Measurements from ENCODE around the gene MYH10. TPM values are rescaled to one million over a fixed set of nuclear protein-coding genes. Genes with fewer than 3 reads are reported as not detected.

Gene MYH10
- total and polyA plus RNA-seq, 7 donors: 1.8 to 34.2 (median 1.9) TPM

DNA sequence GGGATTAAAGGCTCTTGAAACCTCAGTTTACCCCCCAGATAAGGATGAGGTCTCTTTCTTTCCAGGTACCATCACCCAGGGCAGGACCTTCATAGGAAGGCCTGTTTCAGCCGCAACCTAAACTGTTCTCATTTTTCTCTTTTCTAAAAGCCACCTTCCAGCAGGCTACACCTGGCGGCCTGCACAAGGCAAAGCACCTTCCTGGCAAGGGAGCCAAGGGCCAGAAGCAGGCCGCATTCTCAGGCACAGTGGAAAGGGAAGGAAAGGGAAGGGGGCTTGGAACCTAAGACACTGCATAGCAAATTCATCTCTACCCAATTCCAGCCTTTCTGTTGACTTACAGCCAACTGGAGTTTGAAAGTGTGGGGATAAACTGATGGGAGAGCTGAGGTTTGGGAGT is 203.7 kb downstream of the MYH10 start:
- H3K36me3 ChIP-seq (ENCODE audit: insufficient read depth in 1 of 2, low read depth in 1 of 2): no peaks in the 10 kb centered on the region
- H3K27ac ChIP-seq: no peak overlapping the region
- no peaks in the 10 kb centered on the region for H3K9me3 ChIP-seq
- no peak for DNase-seq
- ATAC-seq: no peak
- no peak overlapping the region for H3K4me3 ChIP-seq
- TF ChIP-seq, protein P1, sequence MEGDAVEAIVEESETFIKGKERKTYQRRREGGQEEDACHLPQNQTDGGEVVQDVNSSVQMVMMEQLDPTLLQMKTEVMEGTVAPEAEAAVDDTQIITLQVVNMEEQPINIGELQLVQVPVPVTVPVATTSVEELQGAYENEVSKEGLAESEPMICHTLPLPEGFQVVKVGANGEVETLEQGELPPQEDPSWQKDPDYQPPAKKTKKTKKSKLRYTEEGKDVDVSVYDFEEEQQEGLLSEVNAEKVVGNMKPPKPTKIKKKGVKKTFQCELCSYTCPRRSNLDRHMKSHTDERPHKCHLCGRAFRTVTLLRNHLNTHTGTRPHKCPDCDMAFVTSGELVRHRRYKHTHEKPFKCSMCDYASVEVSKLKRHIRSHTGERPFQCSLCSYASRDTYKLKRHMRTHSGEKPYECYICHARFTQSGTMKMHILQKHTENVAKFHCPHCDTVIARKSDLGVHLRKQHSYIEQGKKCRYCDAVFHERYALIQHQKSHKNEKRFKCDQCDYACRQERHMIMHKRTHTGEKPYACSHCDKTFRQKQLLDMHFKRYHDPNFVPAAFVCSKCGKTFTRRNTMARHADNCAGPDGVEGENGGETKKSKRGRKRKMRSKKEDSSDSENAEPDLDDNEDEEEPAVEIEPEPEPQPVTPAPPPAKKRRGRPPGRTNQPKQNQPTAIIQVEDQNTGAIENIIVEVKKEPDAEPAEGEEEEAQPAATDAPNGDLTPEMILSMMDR (IDR thresholded peaks at IDR 0.05): no peak
- no peaks in the 10 kb centered on the region for H3K4me1 ChIP-seq
- H3K27me3 ChIP-seq (ENCODE audit: insufficient read depth in 3 of 3, low read length in 2 of 3): peaks cover 0 to 8% (median 0%) of the 10 kb centered on the region in 3 donors
- WGBS, 3 donors: 88 to 93% (median 93%) methylated on average over 3 of the region's 3 CpGs
- intact Hi-C loops (cut with DNase I): no loop called here

DNA sequence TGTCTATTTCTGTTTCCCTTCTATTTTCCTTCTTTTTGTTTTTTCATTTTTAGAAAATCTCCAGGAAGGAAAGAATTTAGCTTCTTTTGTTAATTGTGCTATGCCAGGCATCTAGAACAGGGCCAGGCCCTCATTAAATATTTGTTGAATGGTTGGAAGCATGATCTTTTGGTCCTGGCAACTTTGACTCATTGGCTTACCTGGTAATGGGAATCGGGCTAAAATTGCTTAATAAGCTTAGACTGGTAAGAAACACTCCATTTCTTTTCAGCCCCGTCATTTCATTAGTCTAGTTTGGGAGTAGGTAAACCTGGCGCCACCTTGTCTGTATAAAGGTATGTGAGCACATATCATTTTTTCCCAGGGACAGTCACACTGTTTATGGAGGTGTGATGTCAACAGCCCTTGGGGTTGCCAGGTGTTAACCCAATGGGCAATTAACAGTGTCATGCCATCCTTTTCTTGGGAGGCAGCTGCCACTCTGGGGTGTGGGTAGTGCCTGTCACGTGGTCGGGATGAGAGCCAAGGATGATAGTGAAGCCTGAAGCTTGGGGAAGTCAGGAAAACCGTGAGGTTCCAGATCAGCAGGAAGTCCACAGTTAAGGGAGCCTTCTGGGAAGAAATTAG is 204.3 kb downstream of the MYH10 start:
- Histone ChIP-seq H3K27ac (no peak overlapping the region), H3K9me3 (no peaks in the 10 kb centered on the region), H3K27me3 (ENCODE audit: insufficient read depth in 3 of 3, low read length in 2 of 3) (peaks cover 0 to 8% (median 0%) of the 10 kb centered on the region in 3 donors), H3K4me3 (no peak overlapping the region), H3K4me1 (no peaks in the 10 kb centered on the region), H3K36me3 (ENCODE audit: insufficient read depth in 1 of 2, low read depth in 1 of 2) (no peaks in the 10 kb centered on the region)
- ATAC-seq (no peak), DNase-seq (no peak)
- intact Hi-C loops (cut with DNase I): no loop called here
- TF ChIP-seq, protein P1 (IDR thresholded peaks at IDR 0.05): no peak
- WGBS, 3 donors: 51 to 71% (median 65%) methylated on average over 6 of the region's 6 CpGs

Other genes with a start within 250 kb of the MYH10 start
- 1,000 to 10,000 TPM in 3 of 4 donors, 100 to 1,000 TPM in 1; 994 to 1,548 (median 1,386) TPM for gene RPL26, start 247.5 kb downstream of the MYH10 start, total RNA-seq
- 1,000 to 10,000 TPM; 2,500 to 4,614 (median 2,501) TPM for gene RPL26, start 247.5 kb downstream of the MYH10 start, polyA plus RNA-seq
- gene RNF222, start 232.9 kb downstream of the MYH10 start, total RNA-seq: not detected
- gene RNF222, start 232.9 kb downstream of the MYH10 start, polyA plus RNA-seq: not detected
- 10 to 100 TPM; 24.6 to 54.8 (median 44.7) TPM for gene NDEL1, start 194.8 kb downstream of the MYH10 start, total RNA-seq
- gene NDEL1, start 194.8 kb downstream of the MYH10 start, polyA plus RNA-seq: 10 to 100 TPM; 34.2 to 79.2 (median 37.6) TPM
- gene CCDC42, start 114.1 kb upstream of the MYH10 start, total RNA-seq: not detected
- not detected for gene CCDC42, start 114.1 kb upstream of the MYH10 start, polyA plus RNA-seq
- not detected for gene SPDYE4, start 127.8 kb upstream of the MYH10 start, total RNA-seq
- not detected for gene SPDYE4, start 127.8 kb upstream of the MYH10 start, polyA plus RNA-seq
- not detected for gene MFSD6L, start 168.6 kb upstream of the MYH10 start, total RNA-seq
- not detected for gene MFSD6L, start 168.6 kb upstream of the MYH10 start, polyA plus RNA-seq
- under 1 TPM; 0.28 to 0.58 (median 0.44) TPM for gene PIK3R6, start 236.9 kb upstream of the MYH10 start, total RNA-seq
- under 1 TPM; 0.08 to 0.53 (median 0.18) TPM for gene PIK3R6, start 236.9 kb upstream of the MYH10 start, polyA plus RNA-seq

Data from psoas muscle (tissue), 8 donors.